ENCODE data around the gene HIPK2. TPM values are rescaled to one million over a fixed set of nuclear protein-coding genes. Genes with fewer than 3 reads are reported as not detected.

HIPK2 gene
- total RNA-seq, 6 experiments from 2014 or later: 48.5 to 68.0 (median 59.6) TPM

GRCh38 chr7:139699640-139700504 is 77.9 kb downstream of the HIPK2 start:
- no peaks in the 10 kb centered on the region for H3K27me3 ChIP-seq
- DNase-seq (no peak), ATAC-seq (no peak)
- TF ChIP-seq POLR2A (IDR thresholded peaks at IDR 0.05): no peak
- no peaks in the 10 kb centered on the region for H3K9me3 ChIP-seq
- H3K4me3 ChIP-seq: no peak overlapping the region
- peaks cover 2 to 28% (median 16%) of the 10 kb centered on the region in 4 donors for H3K4me1 ChIP-seq
- WGBS (ENCODE audit: insufficient coverage, low coverage, low lambda C conversion rate, missing lambda C conversion rate): 69% methylated on average over 6 of the region's 18 CpGs
- intact Hi-C loops (cut with DNase I): no loop called here
- peaks cover 0 to 8% (median 1%) of the 10 kb centered on the region in 4 donors for H3K36me3 ChIP-seq
- no peak overlapping the region for H3K27ac ChIP-seq

GRCh38 chr7:139698844-139699243 is 79.0 kb downstream of the HIPK2 start:
- TF ChIP-seq CTCF (IDR thresholded peaks at IDR 0.05): no peak
- TF ChIP-seq POLR2A (IDR thresholded peaks at IDR 0.05): no peak
- Histone ChIP-seq H3K36me3 (peaks cover 0 to 8% (median 0%) of the 10 kb centered on the region in 4 donors), H3K4me1 (peaks cover 2 to 23% (median 16%) of the 10 kb centered on the region in 4 donors), H3K4me3 (no peak overlapping the region), H3K9me3 (no peaks in the 10 kb centered on the region), H3K27ac (no peak overlapping the region), H3K27me3 (no peaks in the 10 kb centered on the region)
- DNase-seq (no peak), ATAC-seq (no peak)
- intact Hi-C loops (cut with DNase I): no loop called here
- 90% methylated on average over 12 of the region's 13 CpGs for WGBS (ENCODE audit: insufficient coverage, low coverage, low lambda C conversion rate, missing lambda C conversion rate)

GRCh38 chr7:139698278-139698677 is 79.5 kb downstream of the HIPK2 start:
- ATAC-seq (no peak), DNase-seq (no peak)
- no peak for TF ChIP-seq CTCF (IDR thresholded peaks at IDR 0.05)
- no peak for TF ChIP-seq POLR2A (IDR thresholded peaks at IDR 0.05)
- intact Hi-C loops (cut with DNase I): no loop called here
- H3K4me3 ChIP-seq: no peak overlapping the region
- no peak overlapping the region for H3K27ac ChIP-seq
- WGBS (ENCODE audit: insufficient coverage, low coverage, low lambda C conversion rate, missing lambda C conversion rate): 88% methylated on average over 9 of the region's 9 CpGs
- no peaks in the 10 kb centered on the region for H3K9me3 ChIP-seq
- peaks cover 0 to 8% (median 0%) of the 10 kb centered on the region in 4 donors for H3K36me3 ChIP-seq
- H3K27me3 ChIP-seq: no peaks in the 10 kb centered on the region
- H3K4me1 ChIP-seq: peaks cover under 1 to 21% (median 16%) of the 10 kb centered on the region in 4 donors

GRCh38 chr7:139697056-139697455 is 80.7 kb downstream of the HIPK2 start:
- no peak overlapping the region for H3K4me3 ChIP-seq
- peaks cover 0 to 8% (median 0%) of the 10 kb centered on the region in 4 donors for H3K36me3 ChIP-seq
- no peak overlapping the region for H3K27ac ChIP-seq
- no peaks in the 10 kb centered on the region for H3K9me3 ChIP-seq
- no peaks in the 10 kb centered on the region for H3K27me3 ChIP-seq
- TF ChIP-seq CTCF (IDR thresholded peaks at IDR 0.05): no peak
- TF ChIP-seq POLR2A (IDR thresholded peaks at IDR 0.05): no peak
- peaks cover 0 to 16% (median 7%) of the 10 kb centered on the region in 4 donors for H3K4me1 ChIP-seq
- no peak for DNase-seq
- WGBS (ENCODE audit: insufficient coverage, low coverage, low lambda C conversion rate, missing lambda C conversion rate): 92% methylated on average over 10 of the region's 10 CpGs
- intact Hi-C loops (cut with DNase I): no loop called here
- ATAC-seq: no peak

- peaks cover 0 to 8% (median 0%) of the 10 kb centered on the region in 4 donors for H3K36me3 ChIP-seq
- no peaks in the 10 kb centered on the region for H3K9me3 ChIP-seq
- intact Hi-C loops (cut with DNase I): no loop called here
- H3K4me1 ChIP-seq: peaks cover 0 to 17% (median 6%) of the 10 kb centered on the region in 4 donors
- TF ChIP-seq CTCF (IDR thresholded peaks at IDR 0.05) (no peak), POLR2A (IDR thresholded peaks at IDR 0.05) (no peak)
- H3K27ac ChIP-seq: no peak overlapping the region
- H3K4me3 ChIP-seq: no peak overlapping the region
- WGBS (ENCODE audit: insufficient coverage, low coverage, low lambda C conversion rate, missing lambda C conversion rate): 44% methylated on average over 4 of the region's 4 CpGs
- ATAC-seq: peak in 3 of 4 donors; percentile 11 to 38 (median 25)
- no peak for DNase-seq
- H3K27me3 ChIP-seq: no peaks in the 10 kb centered on the region
Observed at GRCh38 chr7:139696552-139696951, 81.2 kb downstream of the HIPK2 start.
